HUDEP-2 (cell line): ENCODE results near the gene LRMDA.

Source experiments
- DNase-seq, 76 experiments: peaks; one replicate each; lab custom pipeline; 2025; ENCODE audit not compliant: unreplicated experiment in 76 of 76; lab: John Stamatoyannopoulos, UW

The LRMDA gene

DNA sequence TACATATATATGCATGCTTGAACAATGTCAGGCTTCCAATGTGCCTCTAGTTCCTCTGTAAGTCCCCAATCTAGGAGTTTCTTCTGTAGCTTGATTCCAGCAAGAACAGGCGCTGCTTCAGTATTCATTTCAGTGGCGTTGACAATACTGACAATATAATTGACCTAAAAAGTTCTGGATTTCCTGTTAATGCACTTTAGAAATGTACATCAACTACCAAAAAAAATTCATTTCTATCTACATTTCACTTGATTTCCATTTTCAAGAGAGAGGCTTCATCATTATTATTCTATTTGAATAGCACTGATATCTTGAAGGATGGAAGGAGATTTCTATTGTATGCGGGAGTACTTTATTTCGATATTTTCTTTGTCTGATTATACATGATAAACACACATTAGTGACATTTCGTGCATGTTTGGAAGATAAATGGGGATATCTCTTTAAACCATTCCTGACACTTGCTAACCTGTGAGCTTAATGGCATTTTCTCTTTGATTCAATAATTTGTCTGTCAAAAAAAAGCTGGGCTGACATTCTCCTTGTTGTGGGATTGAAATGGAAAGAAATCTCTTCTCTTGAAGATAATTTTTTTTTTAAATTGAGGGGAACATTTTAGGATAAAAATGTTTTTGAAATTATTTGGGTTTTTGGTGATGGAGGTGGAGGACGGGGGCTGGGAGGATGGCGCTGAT lies 568.2 kb downstream of the LRMDA start:
- DNase-seq, result no peak

DNA sequence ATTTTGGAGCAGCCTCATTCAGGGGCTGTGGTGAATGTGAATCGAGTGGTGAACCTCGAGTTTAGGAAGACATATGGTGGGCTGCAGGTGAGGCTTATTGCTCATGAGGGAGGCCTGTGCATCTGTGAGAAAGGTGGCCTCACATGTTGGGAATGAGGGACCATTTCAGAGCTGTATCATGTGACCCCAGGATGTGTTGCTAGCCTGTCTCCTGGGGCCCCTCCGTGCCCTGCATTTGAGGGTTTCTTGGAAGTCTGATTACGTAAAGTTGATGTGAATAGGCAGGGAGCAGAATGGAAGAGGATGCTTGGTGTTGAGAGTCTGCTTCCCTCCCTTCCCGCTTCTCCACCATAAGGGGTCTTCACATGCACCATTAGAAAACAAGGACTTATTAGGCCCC lies 569.1 kb downstream of the LRMDA start:
- DNase-seq, result no peak

GRCh38 chr10:76001019-76001418 lies 569.6 kb downstream of the LRMDA start:
- DNase-seq, result no peak

GRCh38 chr10:76001461-76001860 lies 570.0 kb downstream of the LRMDA start:
- DNase-seq, result no peak

- no peak for DNase-seq
Observed at GRCh38 chr10:76002262-76002854, 570.9 kb downstream of the LRMDA start.

DNA sequence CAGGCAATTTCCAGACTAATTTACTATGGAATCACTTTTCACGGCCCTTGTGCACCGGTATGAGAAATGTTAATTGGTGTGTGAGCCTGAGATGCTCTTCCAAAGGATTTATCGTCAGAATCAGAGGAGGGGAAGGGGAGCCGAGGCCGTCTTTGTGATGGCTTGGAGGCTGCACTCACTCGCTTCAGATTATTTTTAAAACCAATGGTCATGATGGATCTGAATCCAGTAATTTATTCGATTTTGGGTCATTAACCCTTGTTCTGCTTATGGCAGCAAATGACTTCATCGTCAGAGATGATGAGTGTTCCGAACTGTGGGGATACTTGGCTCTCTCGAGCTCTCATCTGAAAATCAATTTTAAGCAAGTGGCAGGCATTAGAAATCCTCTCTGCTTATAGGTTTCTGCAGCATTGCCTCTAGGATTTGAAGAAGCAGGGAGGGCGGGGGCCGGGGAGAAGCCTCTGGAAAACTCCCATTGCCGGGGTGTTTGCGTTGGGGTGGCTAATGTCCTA lies 576.3 kb downstream of the LRMDA start:
- DNase-seq, result no peak

DNA sequence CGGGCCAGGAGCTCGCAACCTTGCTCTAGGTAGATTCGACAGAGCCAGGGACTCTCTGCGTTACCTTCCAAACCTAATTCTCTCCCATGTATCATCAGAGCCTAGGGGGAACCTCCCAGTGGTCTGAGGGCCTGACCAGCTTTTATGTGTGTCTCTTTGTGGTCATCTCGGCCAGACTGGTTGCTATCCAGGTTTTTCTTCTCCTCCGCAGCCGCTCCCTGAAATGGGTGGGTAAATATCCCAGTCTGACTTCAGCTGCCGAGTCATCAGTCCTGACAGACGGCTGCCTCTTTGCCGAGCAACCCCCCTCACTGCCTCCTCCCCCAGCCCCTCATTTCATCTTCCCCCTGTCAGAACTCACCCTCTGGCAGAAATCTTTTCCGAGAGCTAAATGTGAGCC lies 578.1 kb downstream of the LRMDA start:
- DNase-seq, result no peak

DNA sequence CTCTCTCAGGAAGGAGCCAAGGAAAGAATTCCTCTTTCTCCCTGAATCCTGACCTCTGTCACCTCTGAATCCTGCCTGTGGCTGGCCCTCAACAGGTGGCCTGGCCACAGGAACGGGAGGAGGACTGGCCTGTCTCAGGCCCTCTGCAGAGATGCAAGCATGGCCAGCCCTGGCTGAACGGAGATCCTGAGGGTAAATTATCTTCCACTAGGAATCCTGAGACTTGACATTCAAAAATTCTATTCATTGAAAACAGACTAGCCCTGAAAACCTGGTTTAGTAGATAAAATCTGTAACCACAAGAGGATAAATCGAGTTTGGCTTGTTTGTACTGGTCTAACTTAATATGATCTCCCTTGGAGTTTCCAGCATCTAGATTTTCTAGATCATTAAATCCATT lies 579.3 kb downstream of the LRMDA start:
- no peak for DNase-seq

DNA sequence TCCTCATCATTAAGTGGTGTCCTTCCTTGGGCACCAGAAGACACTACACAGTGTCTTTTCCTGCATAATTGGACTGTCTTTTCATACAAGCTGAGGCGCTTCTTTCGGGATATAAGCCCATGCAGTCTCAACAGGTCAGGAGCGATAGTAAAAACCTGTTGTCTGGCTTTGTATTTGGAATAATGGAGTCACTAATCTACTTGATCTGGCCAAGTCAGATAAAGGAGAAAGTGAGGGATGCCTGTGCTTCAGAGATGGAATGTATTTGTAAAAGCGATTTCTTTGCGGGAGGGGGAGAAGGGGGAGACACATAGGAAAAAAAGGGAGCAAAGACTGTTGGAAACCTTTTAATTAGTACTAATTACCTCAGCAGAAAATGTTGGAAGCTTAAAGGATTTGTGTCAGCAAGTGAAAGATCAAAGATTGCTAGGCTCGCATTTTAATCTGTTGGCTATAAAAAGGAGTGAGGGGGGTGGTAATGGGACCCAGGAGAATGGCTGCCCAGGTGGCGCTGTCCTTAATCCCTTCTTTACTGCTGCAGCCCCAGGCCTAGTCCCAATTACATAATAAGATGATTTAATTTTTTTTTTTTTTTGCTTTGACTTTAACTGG lies 581.4 kb downstream of the LRMDA start:
- DNase-seq, result no peak

DNA sequence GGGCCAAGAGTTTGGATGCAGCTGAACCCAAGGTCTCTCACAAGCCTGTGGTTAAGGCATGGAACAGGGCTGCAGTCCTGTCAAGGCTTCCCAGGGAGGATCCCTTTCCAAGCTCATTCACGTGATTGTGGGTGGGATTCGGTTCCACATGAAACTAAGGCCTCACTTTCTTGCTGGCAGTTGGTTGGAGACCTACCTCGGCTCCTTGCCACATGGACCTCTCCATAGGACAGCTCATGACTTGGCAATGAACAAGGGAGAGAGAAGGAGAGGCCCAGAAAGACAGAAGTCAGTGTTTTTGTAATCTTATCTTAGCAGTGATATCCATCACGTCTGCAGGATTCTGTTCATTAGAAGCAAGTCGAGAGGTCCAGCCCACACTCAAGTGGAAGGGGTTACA lies 583.8 kb downstream of the LRMDA start:
- DNase-seq, result no peak

GRCh38 chr10:76017026-76017732 lies 585.8 kb downstream of the LRMDA start:
- no peak for DNase-seq

- DNase-seq, result no peak
Observed at GRCh38 chr10:76017733-76018433, 586.5 kb downstream of the LRMDA start.

DNA sequence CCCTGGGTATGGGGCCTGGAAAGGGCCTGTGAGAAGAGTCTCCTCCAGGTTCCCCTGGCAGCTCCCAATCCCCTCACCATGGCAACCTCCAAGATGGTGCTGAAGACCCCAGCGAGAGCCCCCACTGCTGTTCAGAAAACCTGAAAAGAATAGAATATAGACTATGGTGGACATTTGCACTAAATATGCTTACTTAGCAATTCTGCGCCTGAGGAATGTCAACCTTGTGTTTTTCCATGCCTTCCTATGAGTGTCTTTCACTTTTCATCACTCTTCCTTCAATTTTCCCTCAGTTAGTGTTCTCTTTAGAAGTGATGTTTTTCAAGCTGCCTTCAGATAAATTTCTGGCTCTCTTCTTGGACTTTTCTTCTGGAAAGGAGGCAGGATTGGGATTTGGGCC lies 589.2 kb downstream of the LRMDA start:
- no peak for DNase-seq

GRCh38 chr10:76021398-76021797 lies 590.0 kb downstream of the LRMDA start:
- DNase-seq, result no peak

GRCh38 chr10:76022366-76022765 lies 590.9 kb downstream of the LRMDA start:
- no peak for DNase-seq

GRCh38 chr10:76023007-76023406 lies 591.6 kb downstream of the LRMDA start:
- DNase-seq, result no peak

DNA sequence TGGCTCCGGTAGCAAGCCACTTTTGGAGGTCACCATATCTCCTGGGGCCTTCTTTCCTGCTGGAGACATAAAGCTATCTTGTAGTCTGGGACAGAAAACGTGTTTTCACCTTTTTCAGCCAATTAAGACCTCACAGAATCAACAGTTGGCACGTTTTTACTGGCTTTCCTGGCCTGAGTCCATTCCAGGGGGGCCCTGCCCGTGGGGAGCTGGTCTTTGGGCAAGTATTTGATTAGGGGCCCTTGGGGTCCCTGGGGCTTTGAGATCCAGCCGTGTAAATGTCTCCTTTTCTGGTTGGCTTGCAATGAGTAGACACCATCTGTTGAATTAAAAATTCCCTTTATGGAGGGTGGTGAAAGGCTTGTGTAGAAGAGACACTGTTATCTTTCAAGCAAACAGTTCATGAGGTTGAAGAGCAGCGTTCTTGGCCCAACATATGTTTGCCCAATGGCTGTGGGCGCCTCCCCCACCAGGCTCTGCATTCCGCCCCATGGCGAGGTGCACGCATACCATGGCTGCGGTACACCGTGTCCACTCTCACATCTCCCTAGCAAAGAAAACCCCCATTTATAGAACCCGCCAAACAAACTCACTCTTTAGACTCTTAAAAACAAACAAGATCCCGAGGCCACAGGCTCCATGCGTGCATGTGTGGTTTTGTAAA lies 593.2 kb downstream of the LRMDA start:
- no peak for DNase-seq

DNA sequence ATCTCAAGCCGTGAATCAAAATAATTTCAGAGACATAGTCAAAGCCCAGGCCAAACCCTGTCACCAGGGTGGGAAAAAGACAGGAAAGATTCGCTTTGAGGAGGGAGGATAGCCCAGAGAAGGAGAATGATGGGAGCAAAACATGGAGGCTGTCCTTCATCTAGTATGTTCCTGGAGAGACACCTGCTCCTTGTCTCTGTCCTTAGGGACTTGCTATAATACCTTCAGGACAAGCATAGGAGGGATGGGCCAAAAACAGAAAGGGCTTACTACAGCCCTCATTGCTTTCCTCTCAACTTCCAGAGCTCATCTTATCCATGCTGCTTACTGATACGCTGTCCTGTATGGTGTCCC lies 593.7 kb downstream of the LRMDA start:
- DNase-seq, result no peak

GRCh38 chr10:76026176-76026771 lies 594.9 kb downstream of the LRMDA start:
- no peak for DNase-seq

DNA sequence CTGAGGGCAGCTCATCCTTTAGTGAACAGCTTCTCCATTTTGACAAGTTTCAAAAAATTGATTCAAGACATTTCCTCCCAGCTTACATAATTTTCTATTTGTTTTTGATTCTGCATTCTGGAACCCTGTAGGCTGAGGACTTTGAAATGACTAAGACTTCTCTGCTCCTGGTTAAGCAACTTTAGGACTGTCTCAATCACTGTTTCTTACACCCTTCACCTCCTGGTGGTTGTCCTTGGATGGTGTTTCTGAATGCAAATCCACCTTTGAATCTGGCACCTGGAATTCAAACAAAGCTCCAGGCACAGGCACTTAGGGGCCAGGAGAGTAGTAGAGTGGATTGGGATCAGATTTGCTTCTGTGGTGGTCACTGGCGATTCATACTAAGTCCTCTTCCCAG lies 595.5 kb downstream of the LRMDA start:
- DNase-seq, result no peak
